A549 (cell line): Measurements from ENCODE around the gene AFG1L. TPM values are rescaled to one million over a fixed set of nuclear protein-coding genes. Genes with fewer than 3 reads are reported as not detected.

Source experiments
- ATAC-seq, 2 experiments: fragments of 200-7000 bp in 1 of 2; fragments of >200 bp in 1 of 2; cut with Nextera tagmentation in 1 of 2; cut with Tn5 transposase in 1 of 2; 3 replicates each; pipeline versions ENCODE4 v1.8.0 to v1.9.1; 2018 to 2020; ENCODE audit warnings: mild to moderate bottlenecking in 1 of 2, moderate library complexity in 1 of 2
- CTCF ChIA-PET: fragments of 300-600 bp; sonication (Branson Sonifier 250); formaldehyde crosslinking; extraction: SDS; loops from one replicate; lab custom pipeline; 2021; ENCODE audit warnings: antibody characterized with exemption, inconsistent platforms; lab: Yijun Ruan, JAX
- POLR2A ChIA-PET: fragments of 350-600 bp; formaldehyde crosslinking; extraction: SDS; loops from one replicate; lab custom pipeline; 2021; ENCODE audit warnings: antibody characterized with exemption, inconsistent platforms; lab: Yijun Ruan, JAX
- DNase-seq, 2 experiments: peaks; one replicate each; pipeline versions ENCODE4 v3.0.0 to v3.0.0-alpha.2; 2011 to 2016; ENCODE audit warnings: low read depth in 1 of 2, low spot score in 1 of 2
- FAIRE-seq: peaks from 2 replicates; lab custom pipeline; 2011; peaks lifted over from hg19 to GRCh38; lab: Jason Lieb, UNC
- H3K27ac ChIP-seq, 2 experiments: fragments of >200 bp; sonication (Bioruptor Twin); formaldehyde crosslinking; 3 replicates each; pipeline ENCODE4 v1.5.1; 2016 to 2017
- H3K4me1 ChIP-seq: fragments of >200 bp; sonication (Bioruptor Twin); formaldehyde crosslinking; 3 replicates; pipeline ENCODE4 v1.6.1; 2016
- H3K4me2 ChIP-seq: fragments of >200 bp; sonication (Bioruptor Twin); formaldehyde crosslinking; 3 replicates; pipeline ENCODE4 v1.6.1; 2016
- H3K4me3 ChIP-seq: fragments of >200 bp; sonication (Bioruptor Twin); formaldehyde crosslinking; 3 replicates; pipeline ENCODE4 v1.5.1; 2016
- H3K9me3 ChIP-seq: fragments of >200 bp; sonication (Bioruptor Twin); formaldehyde crosslinking; 3 replicates; pipeline ENCODE4 v1.6.1; 2016
- ATOH8 ChIP-seq: fragments of 250-450 bp; sonication (Bioruptor Pico); IDR thresholded peaks from 2 replicates; pipeline ENCODE4 v1.5.0; 2020; ENCODE audit warnings: low read depth, mild to moderate bottlenecking, moderate library complexity
- CBX8 ChIP-seq: fragments of 200-600 bp; sonication (generic); IDR thresholded peaks from 2 replicates; pipeline ENCODE4 v1.6.1; 2016
- CHD4 ChIP-seq: fragments of 200-600 bp; sonication (generic); IDR thresholded peaks from 2 replicates; pipeline ENCODE4 v1.6.1; 2016; ENCODE audit warnings: antibody characterized with exemption, mild to moderate bottlenecking, borderline replicate concordance
- CTCF ChIP-seq: fragments of >200 bp; sonication (Bioruptor Twin); formaldehyde crosslinking; IDR thresholded peaks from 3 replicates; pipeline ENCODE4 v1.5.1; 2016
- ESRRA ChIP-seq: fragments of 150-350 bp; IDR thresholded peaks from 2 replicates; pipeline ENCODE4 v1.6.1; 2014; ENCODE audit warnings: mild to moderate bottlenecking, low read length, borderline replicate concordance
- FOSB ChIP-seq: fragments of 250-450 bp; sonication (Bioruptor Pico); IDR thresholded peaks from 2 replicates; pipeline ENCODE4 v1.5.0; 2020; ENCODE audit warnings: mild to moderate bottlenecking, moderate library complexity
- GATA3 ChIP-seq: IDR thresholded peaks from 2 replicates; pipeline ENCODE4 v1.6.1; 2012; ENCODE audit warnings: borderline replicate concordance
- HDAC2 ChIP-seq: fragments of 200-600 bp; sonication (generic); IDR thresholded peaks from 2 replicates; pipeline ENCODE4 v1.6.1; 2016
- HOXA7 ChIP-seq: fragments of 250-450 bp; sonication (Bioruptor Pico); IDR thresholded peaks from 2 replicates; pipeline ENCODE4 v1.5.0; 2020; ENCODE audit warnings: mild to moderate bottlenecking, moderate library complexity
- JUN ChIP-seq, 2 experiments: fragments of >200 bp; sonication (Bioruptor Twin); formaldehyde crosslinking; IDR thresholded peaks; 2 replicates in 1 of 2; 3 replicates in 1 of 2; pipeline ENCODE4 v1.6.1; 2016 to 2017
- JUNB ChIP-seq: fragments of >200 bp; sonication (Bioruptor Twin); formaldehyde crosslinking; IDR thresholded peaks from 2 replicates; pipeline ENCODE4 v1.6.1; 2016
- NR3C1 ChIP-seq: fragments of >200 bp; sonication (Bioruptor Twin); formaldehyde crosslinking; IDR thresholded peaks from 3 replicates; pipeline ENCODE4 v1.6.1; 2017
- PHF8 ChIP-seq: fragments of 200-600 bp; sonication (generic); IDR thresholded peaks from 2 replicates; pipeline ENCODE4 v1.6.1; 2016; ENCODE audit warnings: low read depth, mild to moderate bottlenecking, antibody characterized with exemption, moderate library complexity, borderline replicate concordance
- POLR2A ChIP-seq: IDR thresholded peaks from 2 replicates; pipeline ENCODE4 v1.6.1; 2012; ENCODE audit warnings: mild to moderate bottlenecking, low read length
- POLR2AphosphoS2 ChIP-seq: conservative IDR thresholded peaks from 2 replicates; pipeline ENCODE4 v1.6.1; 2012; ENCODE audit warnings: low read length, improper control_type of control experiment, inconsistent platforms
- REST ChIP-seq: fragments of 200-600 bp; sonication (generic); IDR thresholded peaks from 2 replicates; pipeline ENCODE4 v1.6.1; 2016; ENCODE audit warnings: antibody characterized with exemption, mild to moderate bottlenecking, moderate library complexity
- RFX5 ChIP-seq: fragments of 450-650 bp; IDR thresholded peaks from 2 replicates; pipeline ENCODE4 v1.7.1; 2014; ENCODE audit warnings: antibody characterized with exemption, mild to moderate bottlenecking, moderate library complexity
- SREBF2 ChIP-seq: fragments of 450-650 bp; IDR thresholded peaks from 2 replicates; pipeline ENCODE4 v1.6.1; 2014; ENCODE audit warnings: mild to moderate bottlenecking, moderate library complexity
- TFCP2L1 ChIP-seq: fragments of 250-450 bp; sonication (Bioruptor Pico); IDR thresholded peaks from 2 replicates; pipeline ENCODE4 v1.5.0; 2021; ENCODE audit warnings: mild to moderate bottlenecking
- ZC3H11A ChIP-seq: fragments of 450-650 bp; IDR thresholded peaks from 2 replicates; pipeline ENCODE4 v1.6.1; 2014; ENCODE audit warnings: antibody characterized with exemption, mild to moderate bottlenecking
- WGBS: methylation state at CpG from one replicate; pipeline ENCODE4 v1.1.6; 2017; ENCODE audit errors: missing lambda C conversion rate; 5-methylcytosine and 5-hydroxymethylcytosine counted together
- polyA plus RNA-seq, 4 experiments: library from polyadenylated mRNA; depleted of rRNA in 3 of 4; stranded (reverse); fragments of >200 nt; fragmentation: RNase III in 1 of 4; extraction: RNeasy Plus Mini Kit Qiagen cat#74134 plus additional on column Dnase treatment in 1 of 4; gene quantifications; 2 replicates in 3 of 4; 3 replicates in 1 of 4; pipeline ENCODE4 v1.2.3, GENCODE V29; 2011 to 2017

AFG1L gene
- polyA plus RNA-seq, 2 of the 4 experiments (the other 2 are of a cell fraction), result 1.3 to 2.3 TPM

- 94% methylated on average over 5 of the region's 5 CpGs for WGBS
- POLR2A ChIA-PET, result interaction anchor here (1.0 kb wide), 1 partner anchor 9 kb away, joined by 3 read pairs; the partner anchor contains the start of gene SNX3
- FAIRE-seq, result no peak
Measured at GRCh38 chr6:108252055-108252454, 42.8 kb upstream of the AFG1L start.

GRCh38 chr6:108253241-108253640 lies 41.6 kb upstream of the AFG1L start:
- ChIA-PET POLR2A (no interaction called here), CTCF (no interaction called here)
- H3K4me1 ChIP-seq, result no peaks in the 10 kb centered on the region
- FAIRE-seq, result no peak
- no peak overlapping the region for H3K4me2 ChIP-seq
- 96% methylated on average over 1 of the region's 1 CpG for WGBS
- H3K4me3 ChIP-seq, result no peak overlapping the region
- H3K9me3 ChIP-seq, result no peaks in the 10 kb centered on the region
- no peak overlapping the region for H3K27ac ChIP-seq
- no peak for ATAC-seq
- no peak for DNase-seq
- no peak for TF ChIP-seq TFCP2L1
- no peak for TF ChIP-seq JUN (IDR thresholded peaks at IDR 0.05)
- no peak for TF ChIP-seq CTCF
- no peak for TF ChIP-seq CHD4
- TF ChIP-seq CBX8, result no peak
- no peak for TF ChIP-seq JUNB
- TF ChIP-seq RFX5, result no peak
- no peak for TF ChIP-seq FOSB (CRISPR knock-in tag)
- TF ChIP-seq SREBF2, result no peak
- TF ChIP-seq ATOH8 (CRISPR knock-in tag), result no peak
- no peak for TF ChIP-seq HOXA7 (CRISPR knock-in tag)
- no peak for TF ChIP-seq HDAC2
- no peak for TF ChIP-seq GATA3
- TF ChIP-seq NR3C1, result no peak
- no peak for TF ChIP-seq ESRRA
- TF ChIP-seq REST, result no peak
- TF ChIP-seq PHF8, result no peak
- TF ChIP-seq ZC3H11A, result no peak
- TF ChIP-seq, all 56 proteins: peak for 0

More at GRCh38 chr6:108252055-108252454, 42.8 kb upstream of the AFG1L start:
- TF ChIP-seq POLR2A (no peak), NR3C1 (no peak), POLR2AphosphoS2 (no peak), ZC3H11A (no peak)
- Histone ChIP-seq H3K4me2 (no peak overlapping the region), H3K4me1 (no peaks in the 10 kb centered on the region), H3K4me3 (no peak overlapping the region), H3K27ac (no peak overlapping the region), H3K9me3 (no peaks in the 10 kb centered on the region)
- ATAC-seq, result no peak
- DNase-seq, result no peak
- CTCF ChIA-PET, result interaction anchor here (0.9 kb wide), 1 partner anchor 12 kb away, joined by 3 read pairs; no protein-coding TSS in a partner anchor
